ENCODE results near the gene MS4A6E.

GRCh38 chr11:60318726-60319125, 8.3 kb upstream of the MS4A6E start:
- TF ChIP-seq EP300 (IDR thresholded peaks at IDR 0.05) (no peak), POLR2A (IDR thresholded peaks at IDR 0.05; ENCODE audit: low read depth) (no peak)
- TF ChIP-seq, protein P1, sequence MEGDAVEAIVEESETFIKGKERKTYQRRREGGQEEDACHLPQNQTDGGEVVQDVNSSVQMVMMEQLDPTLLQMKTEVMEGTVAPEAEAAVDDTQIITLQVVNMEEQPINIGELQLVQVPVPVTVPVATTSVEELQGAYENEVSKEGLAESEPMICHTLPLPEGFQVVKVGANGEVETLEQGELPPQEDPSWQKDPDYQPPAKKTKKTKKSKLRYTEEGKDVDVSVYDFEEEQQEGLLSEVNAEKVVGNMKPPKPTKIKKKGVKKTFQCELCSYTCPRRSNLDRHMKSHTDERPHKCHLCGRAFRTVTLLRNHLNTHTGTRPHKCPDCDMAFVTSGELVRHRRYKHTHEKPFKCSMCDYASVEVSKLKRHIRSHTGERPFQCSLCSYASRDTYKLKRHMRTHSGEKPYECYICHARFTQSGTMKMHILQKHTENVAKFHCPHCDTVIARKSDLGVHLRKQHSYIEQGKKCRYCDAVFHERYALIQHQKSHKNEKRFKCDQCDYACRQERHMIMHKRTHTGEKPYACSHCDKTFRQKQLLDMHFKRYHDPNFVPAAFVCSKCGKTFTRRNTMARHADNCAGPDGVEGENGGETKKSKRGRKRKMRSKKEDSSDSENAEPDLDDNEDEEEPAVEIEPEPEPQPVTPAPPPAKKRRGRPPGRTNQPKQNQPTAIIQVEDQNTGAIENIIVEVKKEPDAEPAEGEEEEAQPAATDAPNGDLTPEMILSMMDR (IDR thresholded peaks at IDR 0.05): no peak
